Hepatocyte (in vitro differentiated cells): ENCODE data around the gene ANKHD1. TPM values are rescaled to one million over a fixed set of nuclear protein-coding genes. Genes with fewer than 3 reads are reported as not detected.
"Not testable (repeated sequence)": the region's sequence is repeated elsewhere in the genome, so short reads cannot be mapped to it uniquely, and the experiment has no call there.

ENCODE experiments used
- DNase-seq: peaks from one replicate; pipeline ENCODE4 v3.0.0-alpha.2; 2016; ENCODE audit warnings: low spot score
- H2AFZ ChIP-seq: fragments of 200-600 bp; sonication (generic); 2 replicates; pipeline ENCODE4 v1.6.0; 2016; ENCODE audit warnings: antibody characterized with exemption, mild to moderate bottlenecking
- H3K27ac ChIP-seq: fragments of 200-600 bp; sonication (generic); 2 replicates; pipeline ENCODE4 v1.5.1; 2016; ENCODE audit warnings: mild to moderate bottlenecking
- H3K27me3 ChIP-seq: fragments of 200-600 bp; sonication (generic); 2 replicates; pipeline ENCODE4 v1.6.1; 2016
- H3K36me3 ChIP-seq: fragments of 200-600 bp; sonication (generic); replicated peaks from 2 replicates; pipeline ENCODE4 v1.5.1; 2016; ENCODE audit warnings: low read depth; ENCODE audit not compliant: insufficient read depth
- H3K4me1 ChIP-seq: fragments of 200-600 bp; sonication (generic); 2 replicates; pipeline ENCODE4 v1.5.1; 2016; ENCODE audit warnings: mild to moderate bottlenecking, moderate library complexity; ENCODE audit not compliant: insufficient read depth
- H3K4me2 ChIP-seq: fragments of 200-600 bp; sonication (generic); 2 replicates; pipeline ENCODE4 v1.6.0; 2016
- H3K4me3 ChIP-seq: fragments of 200-600 bp; sonication (generic); 2 replicates; pipeline ENCODE4 v1.5.1; 2016; ENCODE audit warnings: mild to moderate bottlenecking
- H3K79me2 ChIP-seq: fragments of 200-600 bp; sonication (generic); 2 replicates; pipeline ENCODE4 v1.6.0; 2017; ENCODE audit warnings: mild to moderate bottlenecking
- H3K9me2 ChIP-seq: fragments of 200-600 bp; sonication (generic); replicated peaks from 2 replicates; pipeline ENCODE4 v1.6.0; 2017; ENCODE audit warnings: mild to moderate bottlenecking; ENCODE audit not compliant: insufficient read depth
- H3K9me3 ChIP-seq: fragments of 200-600 bp; sonication (generic); 2 replicates; pipeline ENCODE4 v1.5.1; 2016; ENCODE audit warnings: low read depth, mild to moderate bottlenecking
- H4K20me1 ChIP-seq: fragments of 200-600 bp; sonication (generic); 2 replicates; pipeline ENCODE4 v1.6.0; 2016; ENCODE audit warnings: mild to moderate bottlenecking; ENCODE audit not compliant: insufficient read depth, poor library complexity, severe bottlenecking
- EZH2 ChIP-seq: fragments of 200-600 bp; sonication (generic); IDR thresholded peaks from 2 replicates; pipeline ENCODE4 v1.6.1; 2016; ENCODE audit warnings: antibody characterized with exemption, mild to moderate bottlenecking, borderline replicate concordance
- EZH2phosphoT487 ChIP-seq: fragments of 200-600 bp; sonication (generic); IDR thresholded peaks from one replicate; pipeline ENCODE4 v1.6.1; 2018; ENCODE audit warnings: antibody characterized with exemption, mild to moderate bottlenecking, low read depth, moderate library complexity; ENCODE audit not compliant: unreplicated experiment, severe bottlenecking
- WGBS: methylation state at CpG from one replicate; pipeline ENCODE4 v1.1.6; 2016; ENCODE audit warnings: low lambda C conversion rate; ENCODE audit errors: missing lambda C conversion rate; 5-methylcytosine and 5-hydroxymethylcytosine counted together
- polyA plus RNA-seq: library from polyadenylated mRNA; unstranded; fragments of >200 nt; fragmentation: Nextera tagmentation; extraction: Ambion mirVana; gene quantifications from 2 replicates; pipeline ENCODE4 v1.2.1, GENCODE V29; 2016
- total RNA-seq: library from RNA; depleted of rRNA; stranded (reverse); fragments of >200 nt; gene quantifications from 2 replicates; pipeline ENCODE4 v1.2.3, GENCODE V29; 2014
- TF ChIP-seq, protein P1 (sequence below): fragments of 200-600 bp; sonication (generic); IDR thresholded peaks from 2 replicates; pipeline ENCODE4 v1.5.1; 2016; ENCODE audit warnings: antibody characterized with exemption, mild to moderate bottlenecking; ENCODE audit not compliant: poor library complexity

Gene ANKHD1
- total and polyA plus RNA-seq, 2 experiments from 2014 or later = 53.6 to 70.7 TPM

DNA sequence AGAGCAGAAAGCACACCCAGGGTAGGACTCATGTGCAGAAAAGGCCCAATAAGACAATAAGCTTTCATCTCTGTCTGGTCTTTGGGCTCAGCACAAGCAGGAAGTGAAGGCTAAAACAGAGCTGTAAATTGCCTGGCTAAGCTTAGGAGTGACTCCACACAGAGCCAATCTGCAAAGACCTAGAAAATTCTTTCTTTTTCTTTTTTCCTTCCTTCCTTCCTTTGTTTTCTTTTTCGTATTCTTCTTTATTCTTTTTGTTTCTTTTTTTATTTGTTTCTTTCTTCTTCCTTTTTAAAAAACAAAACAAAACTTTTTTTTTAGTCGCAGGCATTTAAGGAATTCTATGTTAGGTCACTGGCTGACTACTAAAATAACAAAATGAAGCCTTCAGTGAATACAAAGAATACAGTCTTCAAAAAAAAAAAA is 175.2 kb downstream of the ANKHD1 start:
- no peaks in the 10 kb centered on the region for H4K20me1 ChIP-seq
- 68% methylated on average over 2 of the region's 2 CpGs for WGBS
- H2AFZ ChIP-seq = no peak overlapping the region
- no peak overlapping the region for H3K4me2 ChIP-seq
- no peaks in the 10 kb centered on the region for H3K9me2 ChIP-seq
- no peaks in the 10 kb centered on the region for H3K36me3 ChIP-seq
- no peak overlapping the region for H3K4me3 ChIP-seq
- no peaks in the 10 kb centered on the region for H3K4me1 ChIP-seq
- DNase-seq = no peak
- no peaks in the 10 kb centered on the region for H3K79me2 ChIP-seq
- no peaks in the 10 kb centered on the region for H3K9me3 ChIP-seq
- TF ChIP-seq EZH2 (no peak), EZH2phosphoT487 (no peak)
- TF ChIP-seq, protein P1, sequence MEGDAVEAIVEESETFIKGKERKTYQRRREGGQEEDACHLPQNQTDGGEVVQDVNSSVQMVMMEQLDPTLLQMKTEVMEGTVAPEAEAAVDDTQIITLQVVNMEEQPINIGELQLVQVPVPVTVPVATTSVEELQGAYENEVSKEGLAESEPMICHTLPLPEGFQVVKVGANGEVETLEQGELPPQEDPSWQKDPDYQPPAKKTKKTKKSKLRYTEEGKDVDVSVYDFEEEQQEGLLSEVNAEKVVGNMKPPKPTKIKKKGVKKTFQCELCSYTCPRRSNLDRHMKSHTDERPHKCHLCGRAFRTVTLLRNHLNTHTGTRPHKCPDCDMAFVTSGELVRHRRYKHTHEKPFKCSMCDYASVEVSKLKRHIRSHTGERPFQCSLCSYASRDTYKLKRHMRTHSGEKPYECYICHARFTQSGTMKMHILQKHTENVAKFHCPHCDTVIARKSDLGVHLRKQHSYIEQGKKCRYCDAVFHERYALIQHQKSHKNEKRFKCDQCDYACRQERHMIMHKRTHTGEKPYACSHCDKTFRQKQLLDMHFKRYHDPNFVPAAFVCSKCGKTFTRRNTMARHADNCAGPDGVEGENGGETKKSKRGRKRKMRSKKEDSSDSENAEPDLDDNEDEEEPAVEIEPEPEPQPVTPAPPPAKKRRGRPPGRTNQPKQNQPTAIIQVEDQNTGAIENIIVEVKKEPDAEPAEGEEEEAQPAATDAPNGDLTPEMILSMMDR = no peak
- H3K27me3 ChIP-seq = no peaks in the 10 kb centered on the region
- no peak overlapping the region for H3K27ac ChIP-seq

GRCh38 chr5:140579188-140579747 is 177.6 kb downstream of the ANKHD1 start:
- not testable (repeated sequence) for H3K4me3 ChIP-seq, H3K9me3 ChIP-seq, H3K9me2 ChIP-seq, DNase-seq, H3K27ac ChIP-seq, H2AFZ ChIP-seq, H3K4me2 ChIP-seq, H3K4me1 ChIP-seq, H3K79me2 ChIP-seq, H4K20me1 ChIP-seq, H3K27me3 ChIP-seq, H3K36me3 ChIP-seq
- 90% methylated on average over 6 of the region's 6 CpGs for WGBS

- 100% methylated on average over 1 of the region's 1 CpG for WGBS
- no peak overlapping the region for H3K27ac ChIP-seq
- no peaks in the 10 kb centered on the region for H3K9me3 ChIP-seq
- no peak overlapping the region for H3K4me2 ChIP-seq
- H3K79me2 ChIP-seq = no peaks in the 10 kb centered on the region
- no peaks in the 10 kb centered on the region for H3K4me1 ChIP-seq
- no peaks in the 10 kb centered on the region for H3K27me3 ChIP-seq
- no peaks in the 10 kb centered on the region for H3K36me3 ChIP-seq
- H2AFZ ChIP-seq = no peak overlapping the region
- no peak for DNase-seq
- H3K9me2 ChIP-seq = no peaks in the 10 kb centered on the region
- TF ChIP-seq EZH2phosphoT487 (no peak), EZH2 (no peak)
- TF ChIP-seq, protein P1 = no peak
- H3K4me3 ChIP-seq = no peak overlapping the region
- no peaks in the 10 kb centered on the region for H4K20me1 ChIP-seq
These were observed 185.9 kb downstream of the ANKHD1 start for GRCh38 chr5:140587495-140587894.

GRCh38 chr5:140588311-140589070 is 186.9 kb downstream of the ANKHD1 start:
- Histone ChIP-seq H2AFZ (no peak overlapping the region), H3K36me3 (no peaks in the 10 kb centered on the region), H3K27me3 (no peaks in the 10 kb centered on the region), H3K27ac (no peak overlapping the region), H4K20me1 (no peaks in the 10 kb centered on the region), H3K4me3 (no peak overlapping the region), H3K79me2 (no peaks in the 10 kb centered on the region), H3K9me3 (no peaks in the 10 kb centered on the region), H3K4me1 (no peaks in the 10 kb centered on the region), H3K4me2 (no peak overlapping the region), H3K9me2 (no peaks in the 10 kb centered on the region)
- whole genome bisulfite sequencing = 88% methylated on average over 5 of the region's 5 CpGs
- DNase-seq = no peak
- no peak for TF ChIP-seq EZH2phosphoT487
- TF ChIP-seq, protein P1 = no peak
- no peak for TF ChIP-seq EZH2
